Endothelial cell of umbilical vein (primary cell): ENCODE measurements around the gene GTF3C2. TPM values are rescaled to one million over a fixed set of nuclear protein-coding genes. Genes with fewer than 3 reads are reported as not detected.

ENCODE experiments used
- BruUV-seq: library from RNA; stranded (reverse); fragments of 400-500 nt; replicated peaks from 2 replicates; lab custom pipeline; 2021; lab: Mats Ljungman, UMichigan
- CTCF ChIA-PET: fragments of 300-600, 350-600 bp; sonication (Branson Sonifier 250); formaldehyde crosslinking; loops from one replicate; lab custom pipeline; 2021; ENCODE audit warnings: antibody characterized with exemption, inconsistent platforms; lab: Charles Lee
- POLR2A ChIA-PET: fragments of 300-600, 350-600 bp; sonication (Branson Sonifier 250); formaldehyde crosslinking; loops from one replicate; lab custom pipeline; 2021; ENCODE audit warnings: antibody characterized with exemption, inconsistent platforms; lab: Charles Lee
- DNase-seq: peaks from one replicate; pipeline ENCODE4 v3.0.0-alpha.2; 2011; ENCODE audit warnings: low read depth, low spot score
- FAIRE-seq: peaks from 2 replicates; lab custom pipeline; 2011; peaks lifted over from hg19 to GRCh38; lab: Jason Lieb, UNC
- H2AFZ ChIP-seq: 2 replicates; pipeline ENCODE4 v1.6.0; 2012; ENCODE audit warnings: low read depth, low read length, control low read depth, inconsistent platforms
- H3K27ac ChIP-seq: 2 replicates; pipeline ENCODE4 v1.5.1; 2011; ENCODE audit warnings: low read depth, mild to moderate bottlenecking, control low read depth, low read length, moderate library complexity; ENCODE audit not compliant: insufficient read depth
- H3K27me3 ChIP-seq, 2 experiments: 2 replicates each; pipeline versions ENCODE4 v1.6.0 to v1.6.1; 2011; ENCODE audit warnings: low read length in 2 of 2, mixed read lengths in 1 of 2; ENCODE audit not compliant: control insufficient read depth in 2 of 2, insufficient read depth in 2 of 2
- H3K36me3 ChIP-seq, 2 experiments: 2 replicates in 1 of 2; 3 replicates in 1 of 2; pipeline ENCODE4 v1.5.1; 2011; ENCODE audit warnings: low read length in 2 of 2, mild to moderate bottlenecking in 1 of 2, moderate library complexity in 1 of 2; ENCODE audit not compliant: control insufficient read depth in 2 of 2, insufficient read depth in 2 of 2; ENCODE audit errors: extremely low read depth in 1 of 2
- H3K4me1 ChIP-seq: 3 replicates; pipeline ENCODE4 v1.5.1; 2011; ENCODE audit warnings: mild to moderate bottlenecking, low read length; ENCODE audit not compliant: control insufficient read depth, insufficient read depth; ENCODE audit errors: extremely low read depth
- H3K4me2 ChIP-seq: 2 replicates; pipeline ENCODE4 v1.6.1; 2011; ENCODE audit warnings: low read length, control low read depth, mixed read lengths; ENCODE audit not compliant: insufficient read depth
- H3K4me3 ChIP-seq, 3 experiments: fragments of 200-600 bp in 1 of 3; sonication (generic), shearing (Covaris generic) in 1 of 3; replicated peaks in 1 of 3; 2 replicates each; pipeline ENCODE4 v1.5.1; 2011 to 2016; ENCODE audit warnings: control low read depth in 3 of 3, low read length in 3 of 3, mild to moderate bottlenecking in 2 of 3, inconsistent platforms in 1 of 3, low read depth in 1 of 3, moderate library complexity in 1 of 3; ENCODE audit not compliant: insufficient read depth in 1 of 3
- H3K79me2 ChIP-seq: 2 replicates; pipeline ENCODE4 v1.6.0; 2012; ENCODE audit warnings: low read length, inconsistent platforms; ENCODE audit not compliant: control insufficient read depth, insufficient read depth
- H3K9ac ChIP-seq: replicated peaks from 2 replicates; pipeline ENCODE3; 2011; ENCODE audit warnings: low read length, control low read depth; ENCODE audit not compliant: insufficient read depth; ENCODE audit errors: extremely low read depth
- H3K9me1 ChIP-seq: replicated peaks from 3 replicates; pipeline ENCODE4 v1.6.0; 2011; ENCODE audit warnings: mild to moderate bottlenecking, low read length; ENCODE audit not compliant: control insufficient read depth, insufficient read depth; ENCODE audit errors: extremely low read depth
- H3K9me3 ChIP-seq: replicated peaks from 2 replicates; pipeline ENCODE4 v1.5.1; 2012; ENCODE audit warnings: low read length, inconsistent platforms; ENCODE audit not compliant: control insufficient read depth, insufficient read depth
- H4K20me1 ChIP-seq: replicated peaks from 2 replicates; pipeline ENCODE3; 2011; ENCODE audit warnings: mild to moderate bottlenecking, low read length; ENCODE audit not compliant: control insufficient read depth, insufficient read depth; ENCODE audit errors: extremely low read depth
- EZH2 ChIP-seq: IDR thresholded peaks from 2 replicates; pipeline ENCODE4 v1.6.1; 2012; ENCODE audit warnings: borderline replicate concordance, low read depth, mild to moderate bottlenecking, moderate library complexity, low read length, inconsistent platforms; ENCODE audit not compliant: severe bottlenecking
- FOS ChIP-seq: IDR thresholded peaks from 2 replicates; pipeline ENCODE4 v1.6.1; 2011; ENCODE audit warnings: mild to moderate bottlenecking, low read length, moderate library complexity, borderline replicate concordance; ENCODE audit not compliant: insufficient read depth
- GATA2 ChIP-seq: IDR thresholded peaks from 2 replicates; pipeline ENCODE4 v1.7.0; 2011; ENCODE audit warnings: low read depth, mild to moderate bottlenecking, moderate library complexity, mixed read lengths, low read length; ENCODE audit not compliant: insufficient read length, insufficient read depth
- JUN ChIP-seq: IDR thresholded peaks from 2 replicates; pipeline ENCODE4 v1.6.1; 2011; ENCODE audit warnings: borderline replicate concordance, low read depth; ENCODE audit not compliant: insufficient read length, insufficient read depth
- MYC ChIP-seq: IDR thresholded peaks from one replicate; pipeline ENCODE4 v1.6.1; 2011; ENCODE audit warnings: mild to moderate bottlenecking, low read depth, low read length
- POLR2A ChIP-seq: IDR thresholded peaks from 2 replicates; pipeline ENCODE4 v1.6.1; 2012; ENCODE audit warnings: low read depth, mild to moderate bottlenecking, control low read depth, low read length
- POLR2AphosphoS5 ChIP-seq: IDR thresholded peaks from 2 replicates; pipeline ENCODE4 v1.6.1; 2012; ENCODE audit warnings: low read depth, mild to moderate bottlenecking, control low read depth, low read length, moderate library complexity; ENCODE audit not compliant: insufficient read depth
- dilution Hi-C: fragments of 300-500 bp; cut with MboI; formaldehyde crosslinking; loops from one replicate; pipeline ENCODE4 v1.15.0; 2019; ENCODE audit warnings: low sequenced_read_pairs; ENCODE audit not compliant: extremely low pct_ligation_motif_present
- intact Hi-C: fragments of 100-400 bp; cut with micrococcal nuclease; formaldehyde crosslinking; loops from one replicate; pipeline ENCODE4 v1.10.0; 2022
- polyA plus RNA-seq, 4 experiments: library from polyadenylated mRNA; depleted of rRNA in 3 of 4; stranded (reverse) in 3 of 4; unstranded in 1 of 4; fragments of >200 nt; gene quantifications; 2 replicates each; pipeline versions ENCODE4 v1.2.1 to v1.2.3, GENCODE V29; 2011 to 2012; ENCODE audit warnings: missing spikeins in 1 of 4
- total RNA-seq: library from RNA; stranded (reverse); gene quantifications from 2 replicates; pipeline ENCODE4 v1.2.3, GENCODE V29; 2021
- TF ChIP-seq, protein P1 (sequence below): IDR thresholded peaks from 2 replicates; pipeline ENCODE4 v1.6.1; 2011; ENCODE audit not compliant: insufficient read depth, insufficient read length
- TF ChIP-seq, protein P2 (sequence below), 2 donors: IDR thresholded peaks; 1 replicate in 1 of 2; 2 replicates in 1 of 2; pipeline ENCODE4 v1.5.1; 2011; ENCODE audit warnings: low read length in 2 of 2, mild to moderate bottlenecking in 2 of 2, moderate library complexity in 2 of 2, control low read depth in 1 of 2, inconsistent platforms in 1 of 2, low read depth in 1 of 2; ENCODE audit not compliant: insufficient read depth in 1 of 2; ENCODE audit errors: extremely low read depth in 1 of 2

Gene GTF3C2
- total and polyA plus RNA-seq, 2 donors (not counting 3 experiments of a cell fraction or from before 2014, with no cell fraction given), result 57.4 to 59.7 TPM

DNA sequence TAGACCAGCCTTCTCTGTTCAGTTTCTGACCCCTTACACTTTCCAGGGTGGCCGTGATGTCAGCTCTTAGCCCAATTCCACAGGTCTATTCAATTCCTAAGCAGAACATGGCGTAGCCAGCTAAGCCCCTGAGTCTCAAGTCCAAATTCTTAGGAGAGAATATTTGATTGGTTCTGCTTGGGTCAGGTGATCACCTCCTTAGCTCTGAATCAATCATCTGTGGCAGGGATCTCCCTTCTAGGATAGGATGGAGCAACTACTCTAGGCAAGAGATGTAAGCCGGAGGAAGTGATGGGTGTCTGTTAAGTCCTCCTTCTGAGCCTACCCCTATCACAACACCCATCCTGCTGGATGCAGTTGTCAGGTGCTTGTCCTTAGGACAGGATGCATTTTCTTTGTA lies 59.4 kb downstream of the GTF3C2 start:
- Histone ChIP-seq H3K27me3 (no peaks in the 10 kb centered on the region), H3K4me1 (peaks cover 19% of the 10 kb centered on the region), H4K20me1 (no peaks in the 10 kb centered on the region), H3K27ac (no peak overlapping the region), H3K9me1 (no peaks in the 10 kb centered on the region), H3K36me3 (no peaks in the 10 kb centered on the region), H3K9me3 (no peaks in the 10 kb centered on the region), H3K79me2 (no peaks in the 10 kb centered on the region), H3K4me3 (no peak overlapping the region), H3K9ac (no peak overlapping the region), H2AFZ (no peak overlapping the region), H3K4me2 (no peak overlapping the region)
- DNase-seq (no peak), FAIRE-seq (no peak)
- dilution Hi-C loops, result no loop called here
- no TSS peak for BruUV-seq
- ChIA-PET POLR2A (no interaction called here), CTCF (interaction anchor here (0.9 to 2.3 kb wide), 3 partner anchors 17 to 48 kb away, joined by 3 to 8 read pairs (median 4); partner anchors contain the start of gene SLC30A3)
- intact Hi-C loops, result no loop called here
- no peak for TF ChIP-seq EZH2
- TF ChIP-seq, protein P1, sequence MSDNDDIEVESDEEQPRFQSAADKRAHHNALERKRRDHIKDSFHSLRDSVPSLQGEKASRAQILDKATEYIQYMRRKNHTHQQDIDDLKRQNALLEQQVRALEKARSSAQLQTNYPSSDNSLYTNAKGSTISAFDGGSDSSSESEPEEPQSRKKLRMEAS, result no peak
- TF ChIP-seq FOS, result no peak
- TF ChIP-seq, protein P2, sequence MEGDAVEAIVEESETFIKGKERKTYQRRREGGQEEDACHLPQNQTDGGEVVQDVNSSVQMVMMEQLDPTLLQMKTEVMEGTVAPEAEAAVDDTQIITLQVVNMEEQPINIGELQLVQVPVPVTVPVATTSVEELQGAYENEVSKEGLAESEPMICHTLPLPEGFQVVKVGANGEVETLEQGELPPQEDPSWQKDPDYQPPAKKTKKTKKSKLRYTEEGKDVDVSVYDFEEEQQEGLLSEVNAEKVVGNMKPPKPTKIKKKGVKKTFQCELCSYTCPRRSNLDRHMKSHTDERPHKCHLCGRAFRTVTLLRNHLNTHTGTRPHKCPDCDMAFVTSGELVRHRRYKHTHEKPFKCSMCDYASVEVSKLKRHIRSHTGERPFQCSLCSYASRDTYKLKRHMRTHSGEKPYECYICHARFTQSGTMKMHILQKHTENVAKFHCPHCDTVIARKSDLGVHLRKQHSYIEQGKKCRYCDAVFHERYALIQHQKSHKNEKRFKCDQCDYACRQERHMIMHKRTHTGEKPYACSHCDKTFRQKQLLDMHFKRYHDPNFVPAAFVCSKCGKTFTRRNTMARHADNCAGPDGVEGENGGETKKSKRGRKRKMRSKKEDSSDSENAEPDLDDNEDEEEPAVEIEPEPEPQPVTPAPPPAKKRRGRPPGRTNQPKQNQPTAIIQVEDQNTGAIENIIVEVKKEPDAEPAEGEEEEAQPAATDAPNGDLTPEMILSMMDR (IDR thresholded peaks at IDR 0.05; ENCODE audit: extremely low read depth in 1 of 2, insufficient read depth in 1 of 2, low read depth in 1 of 2, low read length in 2 of 2), result no peak
- no peak for TF ChIP-seq JUN
- no peak for TF ChIP-seq GATA2
- no peak for TF ChIP-seq POLR2A
- TF ChIP-seq MYC, result no peak
- TF ChIP-seq POLR2AphosphoS5, result no peak
